ENCODE data around the gene EN2. TPM values are rescaled to one million over a fixed set of nuclear protein-coding genes. Genes with fewer than 3 reads are reported as not detected.

EN2 gene
- total and polyA plus RNA-seq, 10 of the 15 experiments (the other 5 are each of a cell fraction or from before 2014, with no cell fraction given) = not detected

DNA sequence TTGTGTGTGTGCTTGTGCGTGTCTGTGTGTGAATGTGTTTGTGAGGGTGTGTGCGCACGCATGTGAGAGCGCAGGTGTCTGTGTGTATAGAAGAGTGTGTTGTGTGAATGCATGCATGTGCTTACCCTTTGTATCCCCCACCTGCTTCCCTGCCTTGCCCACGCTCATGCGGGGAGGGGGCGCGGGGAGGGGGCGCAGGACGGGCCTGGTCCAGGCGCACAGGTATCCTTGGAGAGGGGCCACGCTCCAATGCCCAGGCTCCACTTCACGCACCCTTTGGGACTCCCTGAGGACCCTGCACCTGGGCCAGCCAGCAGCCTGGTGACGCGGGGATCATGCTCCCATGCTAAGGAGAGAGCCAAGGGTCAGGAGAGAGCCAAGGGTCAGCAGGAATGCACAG, 47.9 kb upstream of the EN2 start (continued):
- TF ChIP-seq EP300 (IDR thresholded peaks at IDR 0.05; ENCODE audit: borderline replicate concordance in 1 of 2, control insufficient read depth in 1 of 2, low read depth in 2 of 2, low read length in 2 of 2) (no peak), FOXM1 (IDR thresholded peaks at IDR 0.05; ENCODE audit: low read depth, low read length) (no peak), MXI1 (IDR thresholded peaks at IDR 0.05; ENCODE audit: low read depth, low read length) (no peak), NR2C2 (IDR thresholded peaks at IDR 0.05; ENCODE audit: borderline replicate concordance, control insufficient read depth, insufficient read length, low read depth) (no peak), RCOR1 (conservative IDR thresholded peaks at IDR 0.05; ENCODE audit: low read depth, low read length) (no peak)
- TF ChIP-seq, protein P1, sequence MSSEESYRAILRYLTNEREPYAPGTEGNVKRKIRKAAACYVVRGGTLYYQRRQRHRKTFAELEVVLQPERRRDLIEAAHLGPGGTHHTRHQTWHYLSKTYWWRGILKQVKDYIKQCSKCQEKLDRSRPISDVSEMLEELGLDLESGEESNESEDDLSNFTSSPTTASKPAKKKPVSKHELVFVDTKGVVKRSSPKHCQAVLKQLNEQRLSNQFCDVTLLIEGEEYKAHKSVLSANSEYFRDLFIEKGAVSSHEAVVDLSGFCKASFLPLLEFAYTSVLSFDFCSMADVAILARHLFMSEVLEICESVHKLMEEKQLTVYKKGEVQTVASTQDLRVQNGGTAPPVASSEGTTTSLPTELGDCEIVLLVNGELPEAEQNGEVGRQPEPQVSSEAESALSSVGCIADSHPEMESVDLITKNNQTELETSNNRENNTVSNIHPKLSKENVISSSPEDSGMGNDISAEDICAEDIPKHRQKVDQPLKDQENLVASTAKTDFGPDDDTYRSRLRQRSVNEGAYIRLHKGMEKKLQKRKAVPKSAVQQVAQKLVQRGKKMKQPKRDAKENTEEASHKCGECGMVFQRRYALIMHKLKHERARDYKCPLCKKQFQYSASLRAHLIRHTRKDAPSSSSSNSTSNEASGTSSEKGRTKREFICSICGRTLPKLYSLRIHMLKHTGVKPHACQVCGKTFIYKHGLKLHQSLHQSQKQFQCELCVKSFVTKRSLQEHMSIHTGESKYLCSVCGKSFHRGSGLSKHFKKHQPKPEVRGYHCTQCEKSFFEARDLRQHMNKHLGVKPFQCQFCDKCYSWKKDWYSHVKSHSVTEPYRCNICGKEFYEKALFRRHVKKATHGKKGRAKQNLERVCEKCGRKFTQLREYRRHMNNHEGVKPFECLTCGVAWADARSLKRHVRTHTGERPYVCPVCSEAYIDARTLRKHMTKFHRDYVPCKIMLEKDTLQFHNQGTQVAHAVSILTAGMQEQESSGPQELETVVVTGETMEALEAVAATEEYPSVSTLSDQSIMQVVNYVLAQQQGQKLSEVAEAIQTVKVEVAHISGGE (CRISPR knock-in tag; IDR thresholded peaks at IDR 0.05) = no peak
- TF ChIP-seq, protein P2, sequence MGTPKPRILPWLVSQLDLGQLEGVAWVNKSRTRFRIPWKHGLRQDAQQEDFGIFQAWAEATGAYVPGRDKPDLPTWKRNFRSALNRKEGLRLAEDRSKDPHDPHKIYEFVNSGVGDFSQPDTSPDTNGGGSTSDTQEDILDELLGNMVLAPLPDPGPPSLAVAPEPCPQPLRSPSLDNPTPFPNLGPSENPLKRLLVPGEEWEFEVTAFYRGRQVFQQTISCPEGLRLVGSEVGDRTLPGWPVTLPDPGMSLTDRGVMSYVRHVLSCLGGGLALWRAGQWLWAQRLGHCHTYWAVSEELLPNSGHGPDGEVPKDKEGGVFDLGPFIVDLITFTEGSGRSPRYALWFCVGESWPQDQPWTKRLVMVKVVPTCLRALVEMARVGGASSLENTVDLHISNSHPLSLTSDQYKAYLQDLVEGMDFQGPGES (IDR thresholded peaks at IDR 0.05) = no peak
- TF ChIP-seq, protein P3, sequence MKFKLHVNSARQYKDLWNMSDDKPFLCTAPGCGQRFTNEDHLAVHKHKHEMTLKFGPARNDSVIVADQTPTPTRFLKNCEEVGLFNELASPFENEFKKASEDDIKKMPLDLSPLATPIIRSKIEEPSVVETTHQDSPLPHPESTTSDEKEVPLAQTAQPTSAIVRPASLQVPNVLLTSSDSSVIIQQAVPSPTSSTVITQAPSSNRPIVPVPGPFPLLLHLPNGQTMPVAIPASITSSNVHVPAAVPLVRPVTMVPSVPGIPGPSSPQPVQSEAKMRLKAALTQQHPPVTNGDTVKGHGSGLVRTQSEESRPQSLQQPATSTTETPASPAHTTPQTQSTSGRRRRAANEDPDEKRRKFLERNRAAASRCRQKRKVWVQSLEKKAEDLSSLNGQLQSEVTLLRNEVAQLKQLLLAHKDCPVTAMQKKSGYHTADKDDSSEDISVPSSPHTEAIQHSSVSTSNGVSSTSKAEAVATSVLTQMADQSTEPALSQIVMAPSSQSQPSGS (IDR thresholded peaks at IDR 0.05; ENCODE audit: low read length) = no peak
